ELR (cell line): ENCODE results near the gene PLCD1.
"Not testable (repeated sequence)": the region's sequence is repeated elsewhere in the genome, so short reads cannot be mapped to it uniquely, and the experiment has no call there.

Experiments
- DNase-seq: peaks from one replicate; pipeline ENCODE4 v3.0.0-alpha.2; 2015; ENCODE audit warnings: low read depth

Gene PLCD1

GRCh38 chr3:38000242-38000916 lies 29.1 kb downstream of the PLCD1 start:
- no peak for DNase-seq

DNA sequence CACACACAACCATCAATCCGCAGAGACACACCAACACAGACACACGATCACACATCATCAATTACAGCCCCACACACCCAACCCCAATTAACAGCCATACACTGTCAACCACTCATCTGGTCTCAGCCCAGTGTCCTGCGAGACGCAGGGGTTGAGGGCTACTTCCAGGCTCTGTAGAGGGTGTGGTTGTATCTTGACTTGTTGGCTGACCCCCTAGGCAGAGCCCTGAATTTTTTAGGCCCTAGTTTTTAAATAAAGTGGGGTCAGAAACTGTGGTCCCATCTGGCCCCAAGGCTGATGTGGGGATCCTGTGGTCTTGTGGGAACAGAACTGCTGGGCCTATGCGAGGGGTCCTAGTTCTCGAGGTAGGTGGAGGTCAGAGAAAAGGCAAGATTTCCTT lies 29.6 kb downstream of the PLCD1 start:
- no peak for DNase-seq

- no peak for DNase-seq
Observed at GRCh38 chr3:37997791-37998370, 31.6 kb downstream of the PLCD1 start.

DNA sequence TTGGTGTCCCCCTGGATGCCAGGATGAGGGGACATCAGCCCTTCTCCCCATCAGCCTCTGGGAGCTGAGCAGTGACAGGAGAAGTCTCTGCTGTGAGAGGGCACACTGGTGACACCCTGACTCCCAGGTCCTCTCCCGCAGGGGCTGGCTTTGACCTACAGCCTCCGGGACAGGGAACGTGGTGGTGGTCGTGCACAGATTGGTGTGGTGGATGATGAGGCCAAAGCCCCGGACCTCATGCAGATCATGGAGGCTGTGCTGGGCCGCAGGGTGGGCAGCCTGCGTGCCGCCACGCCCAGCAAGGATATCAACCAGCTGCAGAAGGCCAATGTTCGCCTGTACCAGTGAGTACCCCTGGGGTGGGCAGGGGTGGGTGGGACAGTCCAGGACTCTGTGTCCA lies 32.1 kb downstream of the PLCD1 start:
- DNase-seq = no peak

- peak; percentile 81 for DNase-seq
Observed at GRCh38 chr3:37996785-37997301, 32.6 kb downstream of the PLCD1 start.

DNA sequence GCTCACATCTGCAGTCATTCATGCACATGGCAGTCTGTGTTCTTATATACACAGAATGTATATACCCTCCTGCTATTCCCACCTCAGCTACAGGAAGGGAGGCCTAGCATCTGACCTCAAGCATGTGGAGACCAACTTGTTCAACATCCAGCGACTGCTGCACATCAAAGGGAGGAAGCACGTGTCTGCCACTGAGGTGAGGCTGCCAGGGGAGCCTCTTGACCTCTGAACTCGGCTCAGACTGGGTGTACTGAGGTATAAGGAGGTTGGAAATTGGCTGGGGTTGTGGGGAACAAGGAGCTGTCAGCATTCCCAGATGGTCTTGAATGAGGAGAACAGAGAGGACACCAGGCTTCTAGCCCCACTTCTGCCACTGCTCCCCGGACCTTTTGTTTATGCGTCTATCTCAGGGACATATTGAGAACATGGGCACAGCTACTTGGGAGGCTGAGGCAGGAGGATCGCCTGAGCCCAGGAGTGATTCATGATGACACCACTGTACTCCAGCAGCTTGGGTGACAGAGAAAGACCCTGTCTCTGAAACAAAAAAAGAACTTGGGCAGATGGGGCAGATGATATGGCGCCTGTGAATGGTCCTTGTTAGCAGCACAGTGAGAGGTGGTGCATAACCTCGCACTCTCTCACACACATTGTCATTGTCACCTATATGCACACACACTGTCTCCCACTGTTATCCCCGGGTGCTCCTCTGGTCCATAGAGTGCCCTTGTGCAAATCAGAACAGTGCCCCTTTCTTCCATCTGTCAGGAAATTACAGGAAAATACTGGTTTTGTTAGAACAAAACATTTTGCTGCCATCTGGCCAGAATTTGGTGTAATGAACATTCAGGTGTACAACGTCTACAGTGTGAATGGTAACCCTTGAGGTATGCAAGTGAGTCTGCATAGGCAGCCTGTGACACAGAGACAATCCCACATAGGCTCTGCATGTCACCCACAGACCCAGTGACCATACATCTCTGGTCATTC lies 33.5 kb downstream of the PLCD1 start:
- DNase-seq = no peak

DNA sequence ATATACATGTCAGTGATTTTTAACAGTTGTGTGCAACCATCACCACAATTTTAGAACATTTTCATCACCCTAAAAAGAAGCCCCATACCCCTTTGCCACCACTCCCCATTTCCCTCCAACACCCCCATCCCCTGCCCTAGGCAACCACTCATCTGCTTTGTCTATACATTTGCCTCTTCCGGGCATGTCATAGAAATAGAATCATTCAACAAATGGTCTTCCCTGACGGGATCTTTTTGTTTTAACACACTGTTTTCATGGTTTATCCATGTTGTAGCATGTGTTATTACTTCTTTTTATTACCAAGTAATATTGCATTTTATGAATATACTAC lies 34.8 kb downstream of the PLCD1 start:
- no peak for DNase-seq

GRCh38 chr3:37993820-37994638 lies 35.4 kb downstream of the PLCD1 start:
- DNase-seq = peak; percentile 79

DNA sequence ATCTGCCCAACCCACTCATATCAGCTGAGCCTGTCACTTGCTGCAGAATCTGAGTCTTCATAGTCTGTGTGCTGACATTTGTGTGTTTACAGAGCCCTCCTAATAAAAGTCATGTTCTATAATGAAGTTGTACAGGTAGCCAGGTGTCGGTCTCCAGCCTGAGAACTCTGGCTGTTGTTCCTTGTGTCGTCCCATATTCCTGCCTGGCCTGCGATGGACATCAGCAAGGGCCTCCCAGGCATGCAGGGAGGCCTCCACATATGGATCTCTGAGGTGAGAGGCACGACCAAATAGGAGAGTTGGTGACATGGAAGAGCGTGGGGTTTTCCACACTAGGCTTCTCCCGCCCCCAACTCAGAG lies 36.0 kb downstream of the PLCD1 start:
- DNase-seq = no peak

- no peak for DNase-seq
Observed at GRCh38 chr3:37993067-37993455, 36.4 kb downstream of the PLCD1 start.

DNA sequence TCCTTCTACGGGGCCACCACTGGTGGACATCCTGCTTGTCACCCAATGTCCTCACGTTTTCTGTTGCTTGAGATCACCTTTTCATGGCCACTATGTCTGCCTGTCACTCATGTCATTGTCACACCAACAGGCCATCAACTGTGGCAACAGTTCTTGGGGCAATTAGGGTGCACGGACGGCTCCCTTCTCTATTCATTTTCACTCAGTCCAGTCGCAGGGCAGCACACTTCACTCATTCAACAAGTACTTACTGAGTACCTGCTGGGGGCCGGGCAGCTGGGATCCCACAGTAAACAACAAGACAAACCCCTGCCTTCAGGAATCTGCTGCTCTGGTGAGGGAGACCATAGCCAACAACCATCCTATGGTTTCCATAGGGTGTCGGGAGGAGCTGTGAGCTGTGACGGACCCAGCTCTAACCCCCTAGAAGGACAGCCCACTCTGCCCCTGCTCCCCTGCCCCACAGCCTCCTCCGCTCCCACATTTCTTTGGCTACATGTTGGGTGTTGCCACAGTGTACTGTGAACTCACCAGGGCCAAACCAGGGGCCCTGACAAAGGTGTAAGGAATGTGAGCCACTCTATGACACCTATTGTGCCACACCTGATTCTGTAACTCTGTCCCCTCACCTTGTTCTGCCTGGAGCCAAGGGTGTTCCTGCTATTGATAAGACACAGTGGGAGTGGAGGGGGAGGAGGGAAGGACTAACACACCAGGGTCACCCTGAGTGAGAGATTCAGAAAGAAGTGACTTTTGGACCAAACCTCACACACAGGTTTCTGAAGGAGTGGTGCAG lies 37.0 kb downstream of the PLCD1 start:
- DNase-seq = no peak

DNA sequence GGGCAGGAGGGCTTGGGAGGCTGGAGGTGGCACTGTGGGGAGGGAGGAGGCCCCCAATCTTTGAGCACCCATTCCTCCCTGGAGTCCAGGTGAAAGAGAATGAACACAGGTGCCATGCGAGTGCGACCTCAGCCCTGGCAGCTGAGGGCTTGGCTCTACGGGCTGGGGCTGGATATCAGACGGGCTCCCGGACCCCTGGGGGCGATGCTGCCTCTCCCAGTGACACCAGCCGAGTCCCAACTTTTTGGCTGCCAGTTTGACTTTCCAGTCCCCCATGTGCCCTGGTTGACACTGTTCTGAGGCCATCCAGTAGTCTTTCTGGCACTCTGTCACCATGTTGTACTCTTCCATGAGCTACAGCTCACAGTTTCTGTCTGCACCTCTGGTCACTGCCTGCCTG lies 37.6 kb downstream of the PLCD1 start:
- no peak for DNase-seq

GRCh38 chr3:37991109-37991508 lies 38.3 kb downstream of the PLCD1 start:
- DNase-seq = no peak

GRCh38 chr3:37990527-37990926 lies 38.9 kb downstream of the PLCD1 start, which contains the start of gene VILL:
TSS of gene VILL (plus strand) at chr3:37990786. CDS start at chr3:37993673, 2,887 bp downstream.
- DNase-seq = no peak

- DNase-seq = no peak
Observed at GRCh38 chr3:37989821-37990480, 39.5 kb downstream of the PLCD1 start.

GRCh38 chr3:37988931-37989525 lies 40.4 kb downstream of the PLCD1 start:
- no peak for DNase-seq

GRCh38 chr3:37988376-37988775 lies 41.1 kb downstream of the PLCD1 start:
- DNase-seq = not testable (repeated sequence)

DNA sequence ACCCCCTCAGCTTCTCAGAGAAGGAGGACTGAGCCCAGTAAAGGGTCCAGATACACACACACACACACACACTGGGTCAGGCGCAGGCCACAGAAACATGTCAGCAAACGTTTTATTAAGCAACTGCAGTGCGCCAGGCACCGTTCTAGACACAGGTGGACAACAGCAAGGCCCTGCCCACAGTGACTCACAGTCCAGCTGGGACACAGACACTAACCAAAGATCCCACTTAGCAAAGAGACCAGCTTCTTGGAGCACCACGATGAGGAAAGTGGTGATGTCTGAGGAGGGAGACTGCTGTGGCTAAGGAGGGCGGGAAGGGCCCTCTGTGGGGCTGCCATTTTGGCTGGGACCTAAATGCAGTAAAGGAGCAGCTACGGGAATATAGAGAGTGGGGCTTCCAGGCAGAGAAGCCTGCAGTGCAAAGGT lies 41.7 kb downstream of the PLCD1 start:
- no peak for DNase-seq

GRCh38 chr3:37987315-37987697 lies 42.1 kb downstream of the PLCD1 start:
- DNase-seq = no peak
